ENCODE data around the gene GHRHR.

DNA sequence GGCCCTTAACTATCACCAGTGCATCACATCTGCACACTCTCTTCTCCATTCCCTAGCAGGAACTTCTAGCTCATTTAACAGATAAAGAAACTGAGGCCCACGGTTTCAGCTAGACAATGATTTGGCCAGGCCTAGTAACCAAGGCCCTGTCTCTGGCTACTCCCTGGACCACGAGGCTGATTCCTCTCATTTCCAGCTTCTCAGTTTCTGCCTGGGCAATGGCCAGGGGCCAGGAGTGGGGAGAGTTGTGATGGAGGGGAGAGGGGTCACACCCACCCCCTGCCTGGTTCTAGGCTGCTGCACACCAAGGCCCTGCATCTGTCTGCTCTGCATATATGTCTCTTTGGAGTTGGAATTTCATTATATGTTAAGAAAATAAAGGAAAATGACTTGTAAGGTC lies 38.6 kb upstream of the GHRHR start:
- TF ChIP-seq CTCF (IDR thresholded peaks at IDR 0.05; ENCODE audit: low read depth, low read length), result no peak
- no peak for TF ChIP-seq MYC (IDR thresholded peaks at IDR 0.05; ENCODE audit: low read depth, low read length)

Measured in NB4 (cell line).